ENCODE results near the gene PRR29.

Gene PRR29

GRCh38 chr17:63998721-63999679, 849 bp downstream of the PRR29 start:
- H3K4me1 ChIP-seq (ENCODE audit: control insufficient read depth, insufficient read depth, low read length, poor library complexity, severe bottlenecking) = peaks cover 12% of the 10 kb centered on the region
- 46 to 50% methylated on average over 13 to 20 of the region's 33 CpGs for WGBS, 2 experiments (ENCODE audit: insufficient coverage in 2 of 2)
- no peaks in the 10 kb centered on the region for H3K36me3 ChIP-seq (ENCODE audit: control insufficient read depth, insufficient read depth, low read length)
- H3K4me3 ChIP-seq (ENCODE audit: extremely low read depth, insufficient read depth, low read length, poor library complexity, severe bottlenecking) = peak overlapping the region; percentile 59
- H3K27ac ChIP-seq (ENCODE audit: low read depth, low read length, severe bottlenecking) = no peak overlapping the region
- no peaks in the 10 kb centered on the region for H3K9me3 ChIP-seq (ENCODE audit: control insufficient read depth, low read length)

- H3K9me3 ChIP-seq (ENCODE audit: control insufficient read depth, low read length) = no peaks in the 10 kb centered on the region
- H3K36me3 ChIP-seq (ENCODE audit: control insufficient read depth, insufficient read depth, low read length) = no peaks in the 10 kb centered on the region
- H3K4me3 ChIP-seq (ENCODE audit: extremely low read depth, insufficient read depth, low read length, poor library complexity, severe bottlenecking) = no peak overlapping the region
- H3K27ac ChIP-seq (ENCODE audit: low read depth, low read length, severe bottlenecking) = no peak overlapping the region
- H3K4me1 ChIP-seq (ENCODE audit: control insufficient read depth, insufficient read depth, low read length, poor library complexity, severe bottlenecking) = peaks cover 12% of the 10 kb centered on the region
- WGBS, 2 experiments (ENCODE audit: insufficient coverage in 2 of 2) = 92 to 93% methylated on average over 16 to 18 of the region's 25 CpGs
Observed at GRCh38 chr17:63999680-64000531, 1.8 kb downstream of the PRR29 start.

GRCh38 chr17:64001091-64001579, 3.0 kb downstream of the PRR29 start:
- WGBS, 2 experiments (ENCODE audit: insufficient coverage in 2 of 2) = 100% methylated on average over 2 of the region's 7 CpGs
- no peaks in the 10 kb centered on the region for H3K9me3 ChIP-seq (ENCODE audit: control insufficient read depth, low read length)
- H3K4me1 ChIP-seq (ENCODE audit: control insufficient read depth, insufficient read depth, low read length, poor library complexity, severe bottlenecking) = peaks cover 12% of the 10 kb centered on the region

GRCh38 chr17:64001763-64002529, 3.8 kb downstream of the PRR29 start:
- Histone ChIP-seq H3K4me3 (ENCODE audit: extremely low read depth, insufficient read depth, low read length, poor library complexity, severe bottlenecking) (no peak overlapping the region), H3K9me3 (ENCODE audit: control insufficient read depth, low read length) (no peaks in the 10 kb centered on the region), H3K27ac (ENCODE audit: low read depth, low read length, severe bottlenecking) (no peak overlapping the region), H3K36me3 (ENCODE audit: control insufficient read depth, insufficient read depth, low read length) (no peaks in the 10 kb centered on the region), H3K4me1 (ENCODE audit: control insufficient read depth, insufficient read depth, low read length, poor library complexity, severe bottlenecking) (peaks cover 19% of the 10 kb centered on the region)
- 88 to 92% methylated on average over 9 to 11 of the region's 14 CpGs for WGBS, 2 experiments (ENCODE audit: insufficient coverage in 2 of 2)

More at GRCh38 chr17:64001091-64001579, 3.0 kb downstream of the PRR29 start:
- no peak overlapping the region for H3K4me3 ChIP-seq (ENCODE audit: extremely low read depth, insufficient read depth, low read length, poor library complexity, severe bottlenecking)
- H3K36me3 ChIP-seq (ENCODE audit: control insufficient read depth, insufficient read depth, low read length) = no peaks in the 10 kb centered on the region
- no peak overlapping the region for H3K27ac ChIP-seq (ENCODE audit: low read depth, low read length, severe bottlenecking)

GRCh38 chr17:64002658-64003525, 4.7 kb downstream of the PRR29 start:
- Histone ChIP-seq H3K4me1 (ENCODE audit: control insufficient read depth, insufficient read depth, low read length, poor library complexity, severe bottlenecking) (peaks cover 16% of the 10 kb centered on the region), H3K4me3 (ENCODE audit: extremely low read depth, insufficient read depth, low read length, poor library complexity, severe bottlenecking) (no peak overlapping the region), H3K9me3 (ENCODE audit: control insufficient read depth, low read length) (no peaks in the 10 kb centered on the region), H3K36me3 (ENCODE audit: control insufficient read depth, insufficient read depth, low read length) (no peaks in the 10 kb centered on the region), H3K27ac (ENCODE audit: low read depth, low read length, severe bottlenecking) (no peak overlapping the region)
- WGBS, 2 experiments (ENCODE audit: insufficient coverage in 2 of 2) = 95 to 97% methylated on average over 17 to 18 of the region's 22 CpGs

GRCh38 chr17:64003526-64004121, 5.5 kb downstream of the PRR29 start:
- no peaks in the 10 kb centered on the region for H3K36me3 ChIP-seq (ENCODE audit: control insufficient read depth, insufficient read depth, low read length)
- 88 to 90% methylated on average over 10 to 11 of the region's 13 CpGs for WGBS, 2 experiments (ENCODE audit: insufficient coverage in 2 of 2)
- H3K9me3 ChIP-seq (ENCODE audit: control insufficient read depth, low read length) = no peaks in the 10 kb centered on the region
- no peak overlapping the region for H3K4me3 ChIP-seq (ENCODE audit: extremely low read depth, insufficient read depth, low read length, poor library complexity, severe bottlenecking)
- H3K27ac ChIP-seq (ENCODE audit: low read depth, low read length, severe bottlenecking) = no peak overlapping the region
- H3K4me1 ChIP-seq (ENCODE audit: control insufficient read depth, insufficient read depth, low read length, poor library complexity, severe bottlenecking) = peaks cover 15% of the 10 kb centered on the region

GRCh38 chr17:64004218-64004770, 6.1 kb downstream of the PRR29 start:
- Histone ChIP-seq H3K9me3 (ENCODE audit: control insufficient read depth, low read length) (no peaks in the 10 kb centered on the region), H3K4me3 (ENCODE audit: extremely low read depth, insufficient read depth, low read length, poor library complexity, severe bottlenecking) (no peak overlapping the region), H3K4me1 (ENCODE audit: control insufficient read depth, insufficient read depth, low read length, poor library complexity, severe bottlenecking) (peaks cover 12% of the 10 kb centered on the region), H3K27ac (ENCODE audit: low read depth, low read length, severe bottlenecking) (no peak overlapping the region), H3K36me3 (ENCODE audit: control insufficient read depth, insufficient read depth, low read length) (no peaks in the 10 kb centered on the region)
- 90 to 100% methylated on average over 2 to 3 of the region's 7 CpGs for WGBS, 2 experiments (ENCODE audit: insufficient coverage in 2 of 2)

GRCh38 chr17:64004903-64005733, 7.0 kb downstream of the PRR29 start:
- 89 to 92% methylated on average over 17 to 19 of the region's 19 CpGs for WGBS, 2 experiments (ENCODE audit: insufficient coverage in 2 of 2)
- no peaks in the 10 kb centered on the region for H3K36me3 ChIP-seq (ENCODE audit: control insufficient read depth, insufficient read depth, low read length)
- peaks cover 12% of the 10 kb centered on the region for H3K4me1 ChIP-seq (ENCODE audit: control insufficient read depth, insufficient read depth, low read length, poor library complexity, severe bottlenecking)
- H3K27ac ChIP-seq (ENCODE audit: low read depth, low read length, severe bottlenecking) = no peak overlapping the region
- H3K4me3 ChIP-seq (ENCODE audit: extremely low read depth, insufficient read depth, low read length, poor library complexity, severe bottlenecking) = no peak overlapping the region
- H3K9me3 ChIP-seq (ENCODE audit: control insufficient read depth, low read length) = peaks cover 2% of the 10 kb centered on the region

Data from mesodermal cell (in vitro differentiated cells).